Ovary (tissue), 3 donors: ENCODE data around the gene NR5A2.

Source experiments
- EP300 ChIP-seq: sonication (generic); formaldehyde crosslinking; IDR thresholded peaks from one replicate; pipeline ENCODE4 v1.6.1; 2017; ENCODE audit warnings: antibody characterized with exemption
- POLR2A ChIP-seq: fragments of 450-650 bp; IDR thresholded peaks from one replicate; pipeline ENCODE4 v1.6.1; 2017; ENCODE audit warnings: antibody characterized with exemption, mild to moderate bottlenecking, moderate library complexity
- TF ChIP-seq, protein P1 (sequence below), 3 donors: fragments of 450-650 bp in 2 of 3; fragments of 200-600 bp in 1 of 3; IDR thresholded peaks; one replicate each; pipeline versions ENCODE4 v1.5.1 to v1.8.0; 2016 to 2022; ENCODE audit warnings: antibody characterized with exemption in 3 of 3, mild to moderate bottlenecking in 1 of 3
- donor health status: DM: no; HTN: no; CAD: no.

- TF ChIP-seq, protein P1, sequence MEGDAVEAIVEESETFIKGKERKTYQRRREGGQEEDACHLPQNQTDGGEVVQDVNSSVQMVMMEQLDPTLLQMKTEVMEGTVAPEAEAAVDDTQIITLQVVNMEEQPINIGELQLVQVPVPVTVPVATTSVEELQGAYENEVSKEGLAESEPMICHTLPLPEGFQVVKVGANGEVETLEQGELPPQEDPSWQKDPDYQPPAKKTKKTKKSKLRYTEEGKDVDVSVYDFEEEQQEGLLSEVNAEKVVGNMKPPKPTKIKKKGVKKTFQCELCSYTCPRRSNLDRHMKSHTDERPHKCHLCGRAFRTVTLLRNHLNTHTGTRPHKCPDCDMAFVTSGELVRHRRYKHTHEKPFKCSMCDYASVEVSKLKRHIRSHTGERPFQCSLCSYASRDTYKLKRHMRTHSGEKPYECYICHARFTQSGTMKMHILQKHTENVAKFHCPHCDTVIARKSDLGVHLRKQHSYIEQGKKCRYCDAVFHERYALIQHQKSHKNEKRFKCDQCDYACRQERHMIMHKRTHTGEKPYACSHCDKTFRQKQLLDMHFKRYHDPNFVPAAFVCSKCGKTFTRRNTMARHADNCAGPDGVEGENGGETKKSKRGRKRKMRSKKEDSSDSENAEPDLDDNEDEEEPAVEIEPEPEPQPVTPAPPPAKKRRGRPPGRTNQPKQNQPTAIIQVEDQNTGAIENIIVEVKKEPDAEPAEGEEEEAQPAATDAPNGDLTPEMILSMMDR (IDR thresholded peaks at IDR 0.05): no peak
- no peak for TF ChIP-seq POLR2A
- TF ChIP-seq EP300: no peak
These were observed 6.2 kb downstream of the NR5A2 start for GRCh38 chr1:200033511-200034261.
